Stomach (tissue), 9 donors: ENCODE data around the gene MYCN. TPM values are rescaled to one million over a fixed set of nuclear protein-coding genes. Genes with fewer than 3 reads are reported as not detected.
"Not testable (repeated sequence)": the region's sequence is repeated elsewhere in the genome, so short reads cannot be mapped to it uniquely, and the experiment has no call there.

ENCODE experiments used
- DNase-seq, 2 donors: peaks; one replicate each; pipeline versions ENCODE4 v3.0.0 to v3.0.0-alpha.2; 2013 to 2019
- H3K27ac ChIP-seq, 5 donors: fragments of 200-600 bp in 4 of 5; sonication (generic) in 4 of 5; one replicate each; pipeline ENCODE4 v1.5.1; 2013 to 2019; ENCODE audit warnings: mild to moderate bottlenecking in 1 of 5, moderate library complexity in 1 of 5
- H3K27me3 ChIP-seq, 3 donors: fragments of 200-600 bp; sonication (generic); one replicate each; pipeline ENCODE4 v1.5.1; 2017 to 2019; ENCODE audit warnings: mixed run types in 1 of 3
- H3K36me3 ChIP-seq, 4 donors: fragments of 200-600 bp; sonication (generic); 1 replicate in 3 of 4; 2 replicates in 1 of 4; pipeline ENCODE4 v1.5.1; 2016 to 2019
- H3K4me1 ChIP-seq, 4 donors: fragments of 200-600 bp; sonication (generic); one replicate each; pipeline ENCODE4 v1.5.1; 2016 to 2019
- H3K4me3 ChIP-seq, 4 donors: fragments of 200-600 bp; sonication (generic) in 3 of 4; one replicate each; pipeline ENCODE4 v1.5.1; 2016 to 2019; ENCODE audit warnings: mild to moderate bottlenecking in 1 of 4
- H3K9me3 ChIP-seq, 4 donors: fragments of 200-600 bp; sonication (generic); one replicate each; pipeline ENCODE4 v1.5.1; 2016 to 2019
- CTCF ChIP-seq, 7 experiments: fragments of 450-650 bp in 4 of 7; fragments of 200-600 bp in 3 of 7; sonication (generic) in 3 of 7; IDR thresholded peaks; one replicate each; pipeline ENCODE4 v1.5.1; 2016 to 2019; ENCODE audit warnings: antibody characterized with exemption in 7 of 7, control low read depth in 2 of 7, mild to moderate bottlenecking in 1 of 7
- EP300 ChIP-seq: sonication (generic); formaldehyde crosslinking; IDR thresholded peaks from one replicate; pipeline ENCODE4 v1.6.1; 2017; ENCODE audit warnings: antibody characterized with exemption
- POLR2A ChIP-seq, 4 donors: fragments of 450-650 bp; IDR thresholded peaks; one replicate each; pipeline ENCODE4 v1.6.1; 2016; ENCODE audit warnings: antibody characterized with exemption in 4 of 4, control low read depth in 2 of 4, mild to moderate bottlenecking in 1 of 4, moderate library complexity in 1 of 4
- POLR2AphosphoS5 ChIP-seq, 3 donors: sonication (generic); formaldehyde crosslinking; IDR thresholded peaks; one replicate each; pipeline ENCODE4 v1.6.1; 2016; ENCODE audit warnings: antibody characterized with exemption in 3 of 3
- WGBS, 5 donors: extraction: QIAGEN DNeasy Blood & Tissue Kit in 3 of 5; methylation state at CpG; one replicate each; pipeline versions ENCODE4 v1.1.5 to v1.1.7; 2013 to 2018; 5-methylcytosine and 5-hydroxymethylcytosine counted together
- intact Hi-C: fragments of 100-400 bp; cut with DNase I; formaldehyde crosslinking; loops from one replicate; pipeline ENCODE4 v1.15.1; 2023; ENCODE audit warnings: low total_unique reads
- polyA plus RNA-seq, 3 donors: library from polyadenylated mRNA; stranded (reverse); fragments of 200-250 nt; gene quantifications; one replicate each; pipeline ENCODE4 v1.2.3, GENCODE V29; 2013
- total RNA-seq, 5 donors: library from RNA; depleted of rRNA; stranded (reverse); fragments of >200 nt; gene quantifications; one replicate each; pipeline versions ENCODE4 v1.1.0 to v1.2.3, GENCODE V29; 2014 to 2016
- donor health status: healthy with polysubstance abuse.
- donor health status: Bipolar disorder and iron deficiency.
- donor health status: healthy.

MYCN gene
- total and polyA plus RNA-seq, 8 donors = 0.90 to 9.6 (median 2.3) TPM; not detected in 1

- no peak for DNase-seq
- Histone ChIP-seq H3K27ac (no peak overlapping the region), H3K27me3 (no peaks in the 10 kb centered on the region), H3K36me3 (no peaks in the 10 kb centered on the region), H3K9me3 (no peaks in the 10 kb centered on the region), H3K4me3 (no peak overlapping the region), H3K4me1 (peaks cover 0 to 2% (median under 1%) of the 10 kb centered on the region in 4 donors)
- WGBS, 5 donors = 85 to 95% (median 93%) methylated on average over 5 of the region's 5 CpGs
- TF ChIP-seq CTCF (IDR thresholded peaks at IDR 0.05) (no peak), POLR2A (IDR thresholded peaks at IDR 0.05) (no peak), EP300 (no peak), POLR2AphosphoS5 (IDR thresholded peaks at IDR 0.05) (no peak)
- intact Hi-C loops = no loop called here
Measured at GRCh38 chr2:15906778-15907177, 33.6 kb upstream of the MYCN start.

GRCh38 chr2:15907461-15908324 lies 32.7 kb upstream of the MYCN start:
- no peaks in the 10 kb centered on the region for H3K36me3 ChIP-seq
- WGBS, 5 donors = 89 to 94% (median 90%) methylated on average over 2 of the region's 2 CpGs
- intact Hi-C loops = no loop called here
- H3K27ac ChIP-seq = no peak overlapping the region
- H3K27me3 ChIP-seq = no peaks in the 10 kb centered on the region
- TF ChIP-seq POLR2AphosphoS5 (IDR thresholded peaks at IDR 0.05) (no peak), POLR2A (IDR thresholded peaks at IDR 0.05) (no peak), EP300 (no peak)
- H3K9me3 ChIP-seq = no peaks in the 10 kb centered on the region
- H3K4me1 ChIP-seq = peaks cover 0 to 12% (median 3%) of the 10 kb centered on the region in 4 donors
- no peak overlapping the region for H3K4me3 ChIP-seq
- DNase-seq = no peak

- Histone ChIP-seq H3K4me3 (no peak overlapping the region), H3K27me3 (no peaks in the 10 kb centered on the region), H3K4me1 (peaks cover 0 to 14% (median 3%) of the 10 kb centered on the region in 4 donors), H3K36me3 (no peaks in the 10 kb centered on the region), H3K9me3 (no peaks in the 10 kb centered on the region), H3K27ac (no peak overlapping the region)
- intact Hi-C loops = no loop called here
- no peak for TF ChIP-seq POLR2AphosphoS5 (IDR thresholded peaks at IDR 0.05)
- no peak for TF ChIP-seq EP300
- no peak for TF ChIP-seq CTCF (IDR thresholded peaks at IDR 0.05)
- TF ChIP-seq POLR2A (IDR thresholded peaks at IDR 0.05) = no peak
- 77 to 86% (median 80%) methylated on average over 4 of the region's 4 CpGs for WGBS, 5 donors
- no peak for DNase-seq
Measured at GRCh38 chr2:15908371-15908770, 32.0 kb upstream of the MYCN start.

GRCh38 chr2:15909157-15909556 lies 31.2 kb upstream of the MYCN start:
- no peak for DNase-seq
- Histone ChIP-seq H3K4me1 (peaks cover 0 to 14% (median 3%) of the 10 kb centered on the region in 4 donors), H3K9me3 (no peaks in the 10 kb centered on the region), H3K36me3 (no peaks in the 10 kb centered on the region), H3K27ac (no peak overlapping the region), H3K27me3 (no peaks in the 10 kb centered on the region), H3K4me3 (no peak overlapping the region)
- intact Hi-C loops = no loop called here
- 84 to 93% (median 90%) methylated on average over 4 of the region's 4 CpGs for WGBS, 5 donors
- TF ChIP-seq EP300 (no peak), POLR2A (IDR thresholded peaks at IDR 0.05) (no peak), CTCF (IDR thresholded peaks at IDR 0.05) (no peak), POLR2AphosphoS5 (IDR thresholded peaks at IDR 0.05) (no peak)

- no peaks in the 10 kb centered on the region for H3K36me3 ChIP-seq
- H3K4me3 ChIP-seq = no peak overlapping the region
- no peak overlapping the region for H3K27ac ChIP-seq
- peaks cover 0 to 20% (median 5%) of the 10 kb centered on the region in 4 donors for H3K4me1 ChIP-seq
- intact Hi-C loops = no loop called here
- H3K27me3 ChIP-seq = no peaks in the 10 kb centered on the region
- WGBS, 5 donors = 81 to 94% (median 91%) methylated on average over 4 of the region's 4 CpGs
- TF ChIP-seq EP300 (no peak), POLR2A (IDR thresholded peaks at IDR 0.05) (no peak), CTCF (IDR thresholded peaks at IDR 0.05) (no peak), POLR2AphosphoS5 (IDR thresholded peaks at IDR 0.05) (no peak)
- DNase-seq = no peak
- no peaks in the 10 kb centered on the region for H3K9me3 ChIP-seq
Measured at GRCh38 chr2:15909736-15910135, 30.6 kb upstream of the MYCN start.

GRCh38 chr2:15911270-15911669 lies 29.1 kb upstream of the MYCN start:
- intact Hi-C loops, H3K27ac ChIP-seq, H3K27me3 ChIP-seq, H3K4me3 ChIP-seq, H3K9me3 ChIP-seq, DNase-seq, H3K36me3 ChIP-seq: not testable (repeated sequence)
- H3K4me1 ChIP-seq = peaks cover 0 to 30% (median 6%) of the 10 kb centered on the region in 4 donors
- 92 to 97% (median 92%) methylated on average over 3 of the region's 3 CpGs for WGBS, 5 donors
